CD8-positive, alpha-beta memory T cell (primary cell): ENCODE data around the gene FAM118A. TPM values are rescaled to one million over a fixed set of nuclear protein-coding genes. Genes with fewer than 3 reads are reported as not detected.

ENCODE experiments used
- CTCF ChIA-PET: fragments of 350-600 bp; sonication (Branson Sonifier 250); formaldehyde crosslinking; loops from one replicate; lab custom pipeline; 2021; ENCODE audit warnings: antibody characterized with exemption; lab: Charles Lee
- POLR2A ChIA-PET: fragments of 350-600 bp; sonication (Branson Sonifier 250); formaldehyde crosslinking; loops from one replicate; lab custom pipeline; 2021; ENCODE audit warnings: antibody characterized with exemption; lab: Charles Lee
- DNase-seq, 5 donors: peaks; one replicate each; pipeline versions ENCODE4 v3.0.0 to v3.0.0-alpha.2; 2020 to 2022; ENCODE audit warnings: mixed read lengths in 1 of 5
- H3K27ac ChIP-seq: one replicate; pipeline ENCODE4 v1.7.0; 2013; ENCODE audit warnings: low read depth, mild to moderate bottlenecking, low read length, moderate library complexity
- H3K27me3 ChIP-seq: 2 replicates; pipeline ENCODE4 v1.7.0; 2013; ENCODE audit warnings: low read length, mild to moderate bottlenecking; ENCODE audit not compliant: insufficient read depth, poor library complexity, severe bottlenecking
- H3K36me3 ChIP-seq: 2 replicates; pipeline ENCODE4 v1.7.0; 2013; ENCODE audit warnings: mild to moderate bottlenecking, low read length, moderate library complexity; ENCODE audit not compliant: insufficient read depth
- H3K4me1 ChIP-seq: 2 replicates; pipeline ENCODE4 v1.7.0; 2013; ENCODE audit warnings: mild to moderate bottlenecking, low read length, moderate library complexity; ENCODE audit not compliant: insufficient read depth
- H3K4me3 ChIP-seq: 2 replicates; pipeline ENCODE4 v1.7.0; 2013; ENCODE audit warnings: mild to moderate bottlenecking, low read length
- H3K9me3 ChIP-seq: 2 replicates; pipeline ENCODE4 v1.7.0; 2013; ENCODE audit warnings: mild to moderate bottlenecking, low read length
- H3K27ac Mint-ChIP-seq, 8 donors: one replicate each; pipeline ENCODE4 v1.8.0; 2020 to 2021; ENCODE audit warnings: mixed read lengths in 8 of 8, mild to moderate bottlenecking in 6 of 8, inconsistent platforms in 3 of 8, moderate library complexity in 3 of 8
- H3K27me3 Mint-ChIP-seq, 2 donors: one replicate each; pipeline ENCODE4 v1.8.0; 2020 to 2021; ENCODE audit warnings: mixed read lengths in 2 of 2, mild to moderate bottlenecking in 1 of 2, moderate library complexity in 1 of 2
- H3K36me3 Mint-ChIP-seq, 3 donors: one replicate each; pipeline ENCODE4 v1.8.0; 2020 to 2021; ENCODE audit warnings: mixed read lengths in 3 of 3, inconsistent platforms in 1 of 3, mild to moderate bottlenecking in 1 of 3
- H3K4me1 Mint-ChIP-seq, 3 donors: one replicate each; pipeline ENCODE4 v1.8.0; 2020 to 2021; ENCODE audit warnings: mixed read lengths in 3 of 3, inconsistent platforms in 1 of 3, mild to moderate bottlenecking in 1 of 3
- H3K4me3 Mint-ChIP-seq, 7 donors: one replicate each; pipeline ENCODE4 v1.8.0; 2020 to 2021; ENCODE audit warnings: mixed read lengths in 7 of 7, mild to moderate bottlenecking in 6 of 7, moderate library complexity in 4 of 7, inconsistent platforms in 2 of 7
- H3K9me3 Mint-ChIP-seq, 5 donors: one replicate each; pipeline ENCODE4 v1.8.0; 2020 to 2022; ENCODE audit warnings: mixed read lengths in 5 of 5, mild to moderate bottlenecking in 3 of 5, moderate library complexity in 2 of 5, inconsistent platforms in 1 of 5
- polyA plus RNA-seq: library from polyadenylated mRNA; unstranded; fragments of 300-500 nt; fragmentation: Illumina TruSeq; gene quantifications from one replicate; pipeline ENCODE4 v1.2.3, GENCODE V29; 2021
- total RNA-seq, 2 experiments: library from RNA; stranded (reverse); gene quantifications; one replicate each; pipeline ENCODE4 v1.2.3, GENCODE V29; 2021

The FAM118A gene
- total and polyA plus RNA-seq, 3 experiments from 2014 or later: 27.8 to 28.4 (median 28.1) TPM

GRCh38 chr22:45268167-45268957, 41.4 kb upstream of the FAM118A start:
- Mint-ChIP-seq H3K9me3 (no peaks in the 10 kb centered on the region), H3K27me3 (peaks cover 19 to 35% of the 10 kb centered on the region in 2 donors), H3K27ac (peak overlapping the region in 1 of 8 donors; percentile 92), H3K4me3 (peak overlapping the region; percentile 55 to 92 (median 77)), H3K36me3 (no peaks in the 10 kb centered on the region), H3K4me1 (peaks cover 11 to 16% (median 12%) of the 10 kb centered on the region in 3 donors)
- peaks cover 8% of the 10 kb centered on the region for H3K4me1 ChIP-seq
- ChIA-PET CTCF (interaction anchor here (0.7 to 0.9 kb wide), 2 partner anchors 169 to 1015 kb away, joined by 4 to 5 read pairs; no protein-coding TSS in a partner anchor), POLR2A (no interaction called here)
- H3K27me3 ChIP-seq: no peaks in the 10 kb centered on the region
- H3K27ac ChIP-seq: no peak overlapping the region
- peak overlapping the region; percentile 74 for H3K4me3 ChIP-seq
- no peaks in the 10 kb centered on the region for H3K9me3 ChIP-seq
- peak in 2 of 5 donors; percentile 14 to 28 for DNase-seq
- no peaks in the 10 kb centered on the region for H3K36me3 ChIP-seq

DNA sequence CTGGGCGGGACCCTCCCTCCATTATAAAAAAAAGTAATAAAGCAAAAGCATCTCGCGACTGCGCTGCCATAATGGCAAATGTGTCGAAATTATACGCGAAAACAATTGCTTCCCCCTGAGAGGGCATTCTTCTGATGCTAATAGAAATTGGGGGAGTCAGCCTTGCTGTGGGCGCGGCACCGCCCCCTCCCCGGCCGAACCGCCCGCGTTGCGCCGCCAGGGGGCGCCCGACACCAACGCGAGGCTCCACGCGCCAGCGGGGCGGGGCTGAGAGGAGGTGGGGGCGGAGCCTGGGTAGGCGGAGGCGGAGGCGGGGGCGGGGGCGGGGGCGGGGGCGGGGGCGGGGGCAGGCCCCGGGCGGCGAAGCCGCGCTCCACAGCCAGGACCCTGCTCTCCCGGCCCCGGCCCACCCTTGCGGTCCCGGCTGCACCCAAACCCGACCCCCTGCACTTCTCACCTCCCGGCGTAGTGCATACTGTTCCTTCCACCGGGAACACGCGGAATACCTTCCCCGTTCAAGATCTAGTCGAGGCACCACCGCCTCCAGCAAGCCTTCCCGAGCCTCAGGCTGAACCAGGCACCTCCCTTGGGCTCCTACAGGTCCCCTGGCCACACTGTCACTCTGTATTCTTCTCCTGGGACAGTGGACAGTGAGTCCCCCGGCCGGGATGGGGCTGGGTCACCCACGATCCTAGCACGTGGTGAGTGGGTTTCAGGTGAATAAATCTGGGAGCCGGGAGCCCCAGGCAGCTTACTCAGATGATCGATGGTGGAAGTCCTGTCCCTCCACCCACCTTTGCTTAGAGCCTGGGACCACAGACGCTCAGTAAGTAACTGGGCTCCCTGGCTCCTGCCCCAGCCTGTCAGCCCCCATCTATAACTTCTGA, 40.5 kb upstream of the FAM118A start:
- peak overlapping the region; percentile 74 for H3K4me3 ChIP-seq
- peak overlapping the region; percentile 68 to 92 (median 83) for H3K4me3 Mint-ChIP-seq
- no peaks in the 10 kb centered on the region for H3K9me3 Mint-ChIP-seq
- H3K27me3 ChIP-seq: no peaks in the 10 kb centered on the region
- peaks cover 19 to 31% of the 10 kb centered on the region in 2 donors for H3K27me3 Mint-ChIP-seq
- ChIA-PET CTCF (interaction anchor here (1.2 kb wide), 1 partner anchor 169 kb away, joined by 3 read pairs; no protein-coding TSS in a partner anchor), POLR2A (no interaction called here)
- H3K9me3 ChIP-seq: no peaks in the 10 kb centered on the region
- no peaks in the 10 kb centered on the region for H3K36me3 Mint-ChIP-seq
- H3K27ac Mint-ChIP-seq: peak overlapping the region in 4 of 8 donors; percentile 19 to 92 (median 80)
- peaks cover 11 to 16% (median 12%) of the 10 kb centered on the region in 3 donors for H3K4me1 Mint-ChIP-seq
- H3K27ac ChIP-seq: no peak overlapping the region
- H3K4me1 ChIP-seq: peaks cover 8% of the 10 kb centered on the region
- H3K36me3 ChIP-seq: no peaks in the 10 kb centered on the region
- peak; percentile 85 to 93 (median 88) for DNase-seq

- H3K4me3 Mint-ChIP-seq: peak overlapping the region; percentile 33 to 88 (median 76)
- peaks cover 8% of the 10 kb centered on the region for H3K4me1 ChIP-seq
- ChIA-PET POLR2A (no interaction called here), CTCF (interaction anchor here (1.0 to 1.2 kb wide), 2 partner anchors 9 to 167 kb away, joined by 3 read pairs; no protein-coding TSS in a partner anchor)
- no peak overlapping the region for H3K27ac ChIP-seq
- peak overlapping the region in 4 of 8 donors; percentile 8 to 81 (median 48) for H3K27ac Mint-ChIP-seq
- H3K4me1 Mint-ChIP-seq: peaks cover 11 to 16% (median 12%) of the 10 kb centered on the region in 3 donors
- H3K4me3 ChIP-seq: no peak overlapping the region
- H3K27me3 Mint-ChIP-seq: peaks cover 20 to 30% of the 10 kb centered on the region in 2 donors
- no peaks in the 10 kb centered on the region for H3K9me3 ChIP-seq
- H3K36me3 Mint-ChIP-seq: no peaks in the 10 kb centered on the region
- no peaks in the 10 kb centered on the region for H3K27me3 ChIP-seq
- DNase-seq: no peak
- H3K9me3 Mint-ChIP-seq: no peaks in the 10 kb centered on the region
- H3K36me3 ChIP-seq: no peaks in the 10 kb centered on the region
Observed at GRCh38 chr22:45270095-45271020, 39.4 kb upstream of the FAM118A start.

DNA sequence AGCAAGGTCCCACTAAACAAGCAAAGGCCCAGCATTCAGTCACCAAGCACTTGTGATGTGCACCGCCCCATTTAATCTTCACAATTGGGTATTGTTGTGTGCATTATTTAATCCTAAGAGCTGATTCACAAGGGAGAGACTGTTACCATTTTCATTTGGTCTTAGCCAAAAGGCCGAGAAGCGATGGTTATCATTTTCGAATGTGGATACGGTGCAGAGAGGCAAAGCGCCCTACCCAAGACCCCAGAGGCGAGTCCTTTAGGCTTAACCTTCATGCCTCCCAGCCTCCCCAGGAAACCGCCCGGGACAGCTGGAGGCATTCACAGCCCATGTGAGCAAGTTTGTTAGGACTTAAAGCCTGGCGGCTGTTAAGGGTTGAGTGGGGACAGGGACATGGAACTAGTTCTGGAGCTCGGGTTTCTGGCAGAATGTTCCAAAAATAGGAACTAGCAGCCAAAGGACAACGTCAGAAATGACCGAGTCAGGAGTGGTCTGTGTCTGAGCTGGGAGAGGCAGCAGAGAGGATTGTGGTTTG, 38.0 kb upstream of the FAM118A start:
- H3K9me3 ChIP-seq: no peaks in the 10 kb centered on the region
- H3K9me3 Mint-ChIP-seq: no peaks in the 10 kb centered on the region
- no peaks in the 10 kb centered on the region for H3K36me3 Mint-ChIP-seq
- POLR2A ChIA-PET: no interaction called here
- no peak overlapping the region for H3K27ac ChIP-seq
- peaks cover 11 to 16% (median 12%) of the 10 kb centered on the region in 3 donors for H3K4me1 Mint-ChIP-seq
- no peak overlapping the region for H3K4me3 Mint-ChIP-seq
- no peaks in the 10 kb centered on the region for H3K27me3 ChIP-seq
- no peak overlapping the region for H3K4me3 ChIP-seq
- peaks cover 8% of the 10 kb centered on the region for H3K4me1 ChIP-seq
- peak overlapping the region in 1 of 8 donors; percentile 66 for H3K27ac Mint-ChIP-seq
- no peak for DNase-seq
- CTCF ChIA-PET: interaction anchor here (1.1 kb wide), 1 partner anchor 162 kb away, joined by 3 read pairs; no protein-coding TSS in a partner anchor
- no peaks in the 10 kb centered on the region for H3K36me3 ChIP-seq
- peaks cover 12 to 27% of the 10 kb centered on the region in 2 donors for H3K27me3 Mint-ChIP-seq

GRCh38 chr22:45272498-45272897, 37.2 kb upstream of the FAM118A start:
- no peaks in the 10 kb centered on the region for H3K9me3 Mint-ChIP-seq
- Histone ChIP-seq H3K27me3 (no peaks in the 10 kb centered on the region), H3K4me1 (peaks cover 8% of the 10 kb centered on the region), H3K36me3 (no peaks in the 10 kb centered on the region), H3K27ac (no peak overlapping the region), H3K4me3 (no peak overlapping the region), H3K9me3 (no peaks in the 10 kb centered on the region)
- no peak for DNase-seq
- peaks cover 11 to 16% (median 12%) of the 10 kb centered on the region in 3 donors for H3K4me1 Mint-ChIP-seq
- H3K27me3 Mint-ChIP-seq: peaks cover 11 to 24% of the 10 kb centered on the region in 2 donors
- H3K27ac Mint-ChIP-seq: no peak overlapping the region
- ChIA-PET POLR2A (no interaction called here), CTCF (interaction anchor here (1.1 kb wide), 1 partner anchor 161 kb away, joined by 3 read pairs; no protein-coding TSS in a partner anchor)
- no peaks in the 10 kb centered on the region for H3K36me3 Mint-ChIP-seq
- peak overlapping the region in 1 of 7 donors; percentile 45 for H3K4me3 Mint-ChIP-seq

- H3K4me1 Mint-ChIP-seq: peaks cover 10 to 12% (median 12%) of the 10 kb centered on the region in 3 donors
- H3K27ac Mint-ChIP-seq: peak overlapping the region in 1 of 8 donors; percentile 70
- H3K4me1 ChIP-seq: peaks cover 8% of the 10 kb centered on the region
- H3K36me3 Mint-ChIP-seq: no peaks in the 10 kb centered on the region
- H3K9me3 Mint-ChIP-seq: no peaks in the 10 kb centered on the region
- H3K4me3 ChIP-seq: no peak overlapping the region
- H3K27ac ChIP-seq: no peak overlapping the region
- H3K27me3 Mint-ChIP-seq: peaks cover 15 to 22% of the 10 kb centered on the region in 2 donors
- H3K27me3 ChIP-seq: no peaks in the 10 kb centered on the region
- H3K9me3 ChIP-seq: no peaks in the 10 kb centered on the region
- no peaks in the 10 kb centered on the region for H3K36me3 ChIP-seq
- ChIA-PET POLR2A (interaction anchor here (0.7 kb wide), 1 partner anchor 176 kb away, joined by 3 read pairs; no protein-coding TSS in a partner anchor), CTCF (no interaction called here)
- H3K4me3 Mint-ChIP-seq: no peak overlapping the region
- DNase-seq: no peak
Observed at GRCh38 chr22:45273452-45274075, 36.2 kb upstream of the FAM118A start.
